Activated T-cell treated with anti-CD3 and anti-CD28 coated beads, Interleukin-2, amount 50 U/mL, for 24 hours (primary cell): Measurements from ENCODE around the gene HOXD11.
A peak's percentile ranks its signal among the peaks of the same experiment; 100 is the strongest.

Experiments used
- DNase-seq: peaks from one replicate; pipeline ENCODE4 v3.0.0-alpha.2; 2020
- H3K27ac Mint-ChIP-seq: 2 replicates; pipeline ENCODE4 v1.8.0; 2020; ENCODE audit warnings: mild to moderate bottlenecking, mixed read lengths
- H3K27me3 Mint-ChIP-seq: 2 replicates; pipeline ENCODE4 v1.8.0; 2020; ENCODE audit warnings: mixed read lengths
- H3K36me3 Mint-ChIP-seq: 2 replicates; pipeline ENCODE4 v1.8.0; 2020; ENCODE audit warnings: low read depth, mixed read lengths
- H3K4me1 Mint-ChIP-seq: 2 replicates; pipeline ENCODE4 v1.8.0; 2020; ENCODE audit warnings: low read depth, mixed read lengths
- H3K4me3 Mint-ChIP-seq: 2 replicates; pipeline ENCODE4 v1.8.0; 2020; ENCODE audit warnings: mild to moderate bottlenecking, moderate library complexity, mixed read lengths
- H3K9me3 Mint-ChIP-seq: 2 replicates; pipeline ENCODE4 v1.8.0; 2020; ENCODE audit warnings: mixed read lengths

Gene HOXD11

GRCh38 chr2:176085861-176086771, 21.0 kb upstream of the HOXD11 start:
- Mint-ChIP-seq H3K36me3 (peaks cover 3% of the 10 kb centered on the region), H3K4me1 (peaks cover 9% of the 10 kb centered on the region), H3K27ac (no peak overlapping the region), H3K27me3 (peaks cover 100% of the 10 kb centered on the region), H3K4me3 (no peak overlapping the region), H3K9me3 (peaks cover 13% of the 10 kb centered on the region)
- DNase-seq, result peak; percentile 26

GRCh38 chr2:176087330-176088047, 19.6 kb upstream of the HOXD11 start:
- Mint-ChIP-seq H3K27me3 (peaks cover 98% of the 10 kb centered on the region), H3K9me3 (peaks cover 10% of the 10 kb centered on the region), H3K4me1 (peaks cover 10% of the 10 kb centered on the region), H3K27ac (no peak overlapping the region), H3K36me3 (peaks cover 3% of the 10 kb centered on the region), H3K4me3 (no peak overlapping the region)
- no peak for DNase-seq

- peaks cover 93% of the 10 kb centered on the region for H3K27me3 Mint-ChIP-seq
- H3K4me3 Mint-ChIP-seq, result peak overlapping the region; percentile 55
- peaks cover 13% of the 10 kb centered on the region for H3K4me1 Mint-ChIP-seq
- peak; percentile 48 for DNase-seq
- peaks cover 10% of the 10 kb centered on the region for H3K9me3 Mint-ChIP-seq
- H3K36me3 Mint-ChIP-seq, result no peaks in the 10 kb centered on the region
- no peak overlapping the region for H3K27ac Mint-ChIP-seq
These were observed 18.8 kb upstream of the HOXD11 start for GRCh38 chr2:176088048-176088936.

- Mint-ChIP-seq H3K9me3 (peaks cover 8% of the 10 kb centered on the region), H3K4me3 (no peak overlapping the region), H3K27ac (no peak overlapping the region), H3K27me3 (peaks cover 93% of the 10 kb centered on the region), H3K36me3 (no peaks in the 10 kb centered on the region), H3K4me1 (peaks cover 21% of the 10 kb centered on the region)
- DNase-seq, result no peak
These were observed 17.9 kb upstream of the HOXD11 start for GRCh38 chr2:176088937-176089842.

GRCh38 chr2:176089843-176090395, 17.2 kb upstream of the HOXD11 start:
- Mint-ChIP-seq H3K4me3 (no peak overlapping the region), H3K27me3 (peaks cover 93% of the 10 kb centered on the region), H3K9me3 (peaks cover 8% of the 10 kb centered on the region), H3K27ac (no peak overlapping the region), H3K4me1 (peaks cover 21% of the 10 kb centered on the region), H3K36me3 (no peaks in the 10 kb centered on the region)
- no peak for DNase-seq

- Mint-ChIP-seq H3K27me3 (peaks cover 93% of the 10 kb centered on the region), H3K9me3 (peaks cover 8% of the 10 kb centered on the region), H3K4me1 (peaks cover 21% of the 10 kb centered on the region), H3K36me3 (no peaks in the 10 kb centered on the region), H3K4me3 (no peak overlapping the region), H3K27ac (no peak overlapping the region)
- no peak for DNase-seq
These were observed 16.2 kb upstream of the HOXD11 start for GRCh38 chr2:176090862-176091261.

GRCh38 chr2:176091329-176092258, 15.5 kb upstream of the HOXD11 start:
- peak overlapping the region; percentile 26 for H3K4me3 Mint-ChIP-seq
- peak overlapping the region; percentile 67 for H3K27ac Mint-ChIP-seq
- H3K27me3 Mint-ChIP-seq, result peaks cover 93% of the 10 kb centered on the region
- peaks cover 8% of the 10 kb centered on the region for H3K9me3 Mint-ChIP-seq
- no peaks in the 10 kb centered on the region for H3K36me3 Mint-ChIP-seq
- DNase-seq, result peak; percentile 32
- peaks cover 25% of the 10 kb centered on the region for H3K4me1 Mint-ChIP-seq

GRCh38 chr2:176092270-176093144, 14.6 kb upstream of the HOXD11 start, which contains the start of gene HOXD13:
Gene HOXD13, plus strand, starts transcription at chr2:176092721. Its CDS starts 170 bp downstream, at chr2:176092891.
- peaks cover 93% of the 10 kb centered on the region for H3K27me3 Mint-ChIP-seq

GRCh38 chr2:176093145-176093897, 13.8 kb upstream of the HOXD11 start:
- H3K27me3 Mint-ChIP-seq, result peaks cover 93% of the 10 kb centered on the region
- DNase-seq, result peak; percentile 35
- peak overlapping the region; percentile 60 for H3K27ac Mint-ChIP-seq
- H3K9me3 Mint-ChIP-seq, result peaks cover 8% of the 10 kb centered on the region
- H3K4me3 Mint-ChIP-seq, result peak overlapping the region; percentile 18
- no peaks in the 10 kb centered on the region for H3K36me3 Mint-ChIP-seq
- H3K4me1 Mint-ChIP-seq, result peaks cover 38% of the 10 kb centered on the region

More at GRCh38 chr2:176092270-176093144, 14.6 kb upstream of the HOXD11 start, which contains the start of gene HOXD13:
- Mint-ChIP-seq H3K4me3 (peak within 1 kb of the TSS; percentile 26), H3K9me3 (peaks cover 8% of the 10 kb centered on the region), H3K27ac (peak within 1 kb of the TSS; percentile 67), H3K36me3 (no peaks in the 10 kb centered on the region), H3K4me1 (peaks cover 34% of the 10 kb centered on the region)
- peak; percentile 35 for DNase-seq

GRCh38 chr2:176093898-176094249, 13.2 kb upstream of the HOXD11 start:
- Mint-ChIP-seq H3K36me3 (no peaks in the 10 kb centered on the region), H3K27ac (peak overlapping the region; percentile 60), H3K4me1 (peaks cover 36% of the 10 kb centered on the region), H3K9me3 (peaks cover 8% of the 10 kb centered on the region), H3K27me3 (peaks cover 93% of the 10 kb centered on the region), H3K4me3 (no peak overlapping the region)
- no peak for DNase-seq

- H3K9me3 Mint-ChIP-seq, result peaks cover 8% of the 10 kb centered on the region
- no peak overlapping the region for H3K4me3 Mint-ChIP-seq
- peaks cover 36% of the 10 kb centered on the region for H3K4me1 Mint-ChIP-seq
- DNase-seq, result peak; percentile 27
- peaks cover 93% of the 10 kb centered on the region for H3K27me3 Mint-ChIP-seq
- H3K27ac Mint-ChIP-seq, result no peak overlapping the region
- H3K36me3 Mint-ChIP-seq, result no peaks in the 10 kb centered on the region
These were observed 12.7 kb upstream of the HOXD11 start for GRCh38 chr2:176094349-176094748.
